ENCODE results near the gene PCID2.
A peak's percentile ranks its signal among the peaks of the same experiment; 100 is the strongest.

The PCID2 gene

GRCh38 chr13:113187883-113188665 is 20.4 kb downstream of the PCID2 start:
- no peak for DNase-seq (ENCODE audit: low read depth)
- H3K4me3 ChIP-seq (ENCODE audit: low read length), result no peak overlapping the region
- TF ChIP-seq CTCF (IDR thresholded peaks at IDR 0.05; ENCODE audit: insufficient read depth, low read depth, low read length, missing control alignments), result no peak

GRCh38 chr13:113187263-113187669 is 21.2 kb downstream of the PCID2 start:
- DNase-seq (ENCODE audit: low read depth), result peak; percentile 99
- no peak overlapping the region for H3K4me3 ChIP-seq (ENCODE audit: low read length)
- peak; percentile 16 for TF ChIP-seq CTCF (IDR thresholded peaks at IDR 0.05; ENCODE audit: insufficient read depth, low read depth, low read length, missing control alignments)

GRCh38 chr13:113186061-113186900 is 22.2 kb downstream of the PCID2 start:
- no peak for DNase-seq (ENCODE audit: low read depth)
- no peak overlapping the region for H3K4me3 ChIP-seq (ENCODE audit: low read length)
- no peak for TF ChIP-seq CTCF (IDR thresholded peaks at IDR 0.05; ENCODE audit: insufficient read depth, low read depth, low read length, missing control alignments)

GRCh38 chr13:113184568-113185440 is 23.7 kb downstream of the PCID2 start:
- no peak for TF ChIP-seq CTCF (IDR thresholded peaks at IDR 0.05; ENCODE audit: insufficient read depth, low read depth, low read length, missing control alignments)

GRCh38 chr13:113183450-113184129 is 24.9 kb downstream of the PCID2 start:
- no peak for TF ChIP-seq CTCF (IDR thresholded peaks at IDR 0.05; ENCODE audit: insufficient read depth, low read depth, low read length, missing control alignments)
- DNase-seq (ENCODE audit: low read depth), result no peak
- H3K4me3 ChIP-seq (ENCODE audit: low read length), result no peak overlapping the region

More at GRCh38 chr13:113184568-113185440, 23.7 kb downstream of the PCID2 start:
- no peak for DNase-seq (ENCODE audit: low read depth)
- H3K4me3 ChIP-seq (ENCODE audit: low read length), result no peak overlapping the region

GRCh38 chr13:113182046-113182445 is 26.4 kb downstream of the PCID2 start:
- TF ChIP-seq CTCF (IDR thresholded peaks at IDR 0.05; ENCODE audit: insufficient read depth, low read depth, low read length, missing control alignments), result no peak
- no peak overlapping the region for H3K4me3 ChIP-seq (ENCODE audit: low read length)
- DNase-seq (ENCODE audit: low read depth), result no peak

Data from epithelial cell of esophagus (primary cell).